Bronchial epithelial cell (primary cell): ENCODE results near the gene FABP3. TPM values are rescaled to one million over a fixed set of nuclear protein-coding genes. Genes with fewer than 3 reads are reported as not detected.

Source experiments
- DNase-seq: peaks from one replicate; pipeline ENCODE4 v3.0.0-alpha.2; 2010; ENCODE audit warnings: low read depth
- FAIRE-seq: peaks from 2 replicates; lab custom pipeline; 2011; peaks lifted over from hg19 to GRCh38; lab: Jason Lieb, UNC
- H3K27me3 ChIP-seq: 2 replicates; pipeline ENCODE4 v1.5.1; 2011; ENCODE audit warnings: low read length; ENCODE audit not compliant: control insufficient read depth, insufficient read depth
- H3K36me3 ChIP-seq: 2 replicates; pipeline ENCODE4 v1.5.1; 2011; ENCODE audit warnings: low read length; ENCODE audit not compliant: control insufficient read depth, insufficient read depth
- H3K4me3 ChIP-seq: 2 replicates; pipeline ENCODE4 v1.5.1; 2011; ENCODE audit warnings: mild to moderate bottlenecking, low read depth, low read length, control low read depth
- total RNA-seq: library from RNA; depleted of rRNA; stranded (reverse); fragments of >200 nt; gene quantifications from 2 replicates; pipeline ENCODE4 v1.2.1, GENCODE V29; 2014
- TF ChIP-seq, protein P1 (sequence below): IDR thresholded peaks from 2 replicates; pipeline ENCODE4 v1.5.1; 2011; ENCODE audit warnings: mild to moderate bottlenecking, moderate library complexity, low read length, control low read depth, inconsistent platforms; ENCODE audit not compliant: insufficient read depth, severe bottlenecking

The FABP3 gene
- total RNA-seq, 1 donor from 2014 or later = 0.79 TPM

DNA sequence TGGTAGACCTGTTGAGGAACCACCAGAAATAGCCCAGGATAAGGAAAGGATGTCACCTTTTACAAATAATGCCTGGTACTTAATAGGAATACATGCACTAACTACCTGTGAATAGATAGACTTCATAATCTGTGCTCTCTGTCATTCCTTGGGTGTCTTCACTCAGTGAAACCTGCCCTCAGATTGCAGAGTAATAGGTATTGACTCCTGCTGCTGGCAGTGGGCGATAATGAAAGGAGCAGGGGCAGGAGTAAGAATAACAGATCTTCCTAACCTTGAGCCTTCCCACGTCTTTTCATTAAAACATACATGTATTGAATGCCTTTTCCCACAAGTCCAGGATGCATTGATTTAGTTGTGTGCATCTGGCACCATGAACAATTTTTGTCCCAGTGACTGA lies 16.4 kb downstream of the FABP3 start:
- FAIRE-seq = no peak
- H3K36me3 ChIP-seq = peaks cover 1% of the 10 kb centered on the region

DNA sequence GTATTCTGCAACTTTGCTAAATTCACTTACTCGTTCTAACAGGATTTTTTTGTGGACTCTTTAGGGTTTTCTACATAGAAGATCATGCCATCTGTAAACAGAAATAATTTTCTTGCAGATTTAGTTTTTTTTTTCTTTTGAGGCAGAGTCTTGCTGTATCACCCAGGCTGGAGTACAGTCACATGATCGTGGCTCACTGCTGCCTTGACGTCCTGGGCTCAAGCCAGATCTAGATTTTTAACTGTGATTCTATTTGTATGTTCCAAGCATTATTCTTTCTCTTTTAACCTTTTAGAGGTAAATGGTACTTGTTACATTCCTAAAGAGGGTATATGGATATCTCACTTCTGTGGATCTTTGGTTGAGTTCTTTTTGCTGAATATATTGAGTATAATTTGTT lies 18.6 kb downstream of the FABP3 start:
- Histone ChIP-seq H3K4me3 (no peak overlapping the region), H3K36me3 (peaks cover 1% of the 10 kb centered on the region), H3K27me3 (no peaks in the 10 kb centered on the region)
- FAIRE-seq (no peak), DNase-seq (no peak)
- TF ChIP-seq, protein P1, sequence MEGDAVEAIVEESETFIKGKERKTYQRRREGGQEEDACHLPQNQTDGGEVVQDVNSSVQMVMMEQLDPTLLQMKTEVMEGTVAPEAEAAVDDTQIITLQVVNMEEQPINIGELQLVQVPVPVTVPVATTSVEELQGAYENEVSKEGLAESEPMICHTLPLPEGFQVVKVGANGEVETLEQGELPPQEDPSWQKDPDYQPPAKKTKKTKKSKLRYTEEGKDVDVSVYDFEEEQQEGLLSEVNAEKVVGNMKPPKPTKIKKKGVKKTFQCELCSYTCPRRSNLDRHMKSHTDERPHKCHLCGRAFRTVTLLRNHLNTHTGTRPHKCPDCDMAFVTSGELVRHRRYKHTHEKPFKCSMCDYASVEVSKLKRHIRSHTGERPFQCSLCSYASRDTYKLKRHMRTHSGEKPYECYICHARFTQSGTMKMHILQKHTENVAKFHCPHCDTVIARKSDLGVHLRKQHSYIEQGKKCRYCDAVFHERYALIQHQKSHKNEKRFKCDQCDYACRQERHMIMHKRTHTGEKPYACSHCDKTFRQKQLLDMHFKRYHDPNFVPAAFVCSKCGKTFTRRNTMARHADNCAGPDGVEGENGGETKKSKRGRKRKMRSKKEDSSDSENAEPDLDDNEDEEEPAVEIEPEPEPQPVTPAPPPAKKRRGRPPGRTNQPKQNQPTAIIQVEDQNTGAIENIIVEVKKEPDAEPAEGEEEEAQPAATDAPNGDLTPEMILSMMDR = no peak

More for the DNA sequence above, 16.4 kb downstream of the FABP3 start:
- no peaks in the 10 kb centered on the region for H3K27me3 ChIP-seq
- no peak overlapping the region for H3K4me3 ChIP-seq
- TF ChIP-seq, protein P1 = no peak
- no peak for DNase-seq

DNA sequence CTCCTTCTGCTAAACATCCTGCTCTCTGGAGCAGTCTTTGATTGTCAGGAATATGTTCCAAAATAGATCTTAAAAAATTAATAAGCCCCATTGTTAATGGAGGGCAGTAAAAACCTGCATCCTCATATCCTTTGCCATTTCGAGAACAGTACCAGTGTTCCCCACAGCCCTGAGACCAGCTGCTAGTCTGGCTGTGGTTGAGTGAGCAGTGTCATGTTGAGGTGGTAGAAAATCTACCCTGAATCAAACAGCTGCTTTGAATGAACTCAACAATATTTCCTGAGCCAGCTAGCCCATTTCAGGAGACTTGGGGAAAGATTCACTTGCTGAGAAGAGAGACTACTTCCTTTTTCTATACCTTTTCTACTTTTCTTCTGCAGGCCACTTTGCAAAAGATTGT lies 24.4 kb downstream of the FABP3 start:
- DNase-seq (no peak), FAIRE-seq (no peak)
- H3K4me3 ChIP-seq = no peak overlapping the region
- peaks cover 5% of the 10 kb centered on the region for H3K36me3 ChIP-seq
- TF ChIP-seq, protein P1 = no peak
- no peaks in the 10 kb centered on the region for H3K27me3 ChIP-seq

DNA sequence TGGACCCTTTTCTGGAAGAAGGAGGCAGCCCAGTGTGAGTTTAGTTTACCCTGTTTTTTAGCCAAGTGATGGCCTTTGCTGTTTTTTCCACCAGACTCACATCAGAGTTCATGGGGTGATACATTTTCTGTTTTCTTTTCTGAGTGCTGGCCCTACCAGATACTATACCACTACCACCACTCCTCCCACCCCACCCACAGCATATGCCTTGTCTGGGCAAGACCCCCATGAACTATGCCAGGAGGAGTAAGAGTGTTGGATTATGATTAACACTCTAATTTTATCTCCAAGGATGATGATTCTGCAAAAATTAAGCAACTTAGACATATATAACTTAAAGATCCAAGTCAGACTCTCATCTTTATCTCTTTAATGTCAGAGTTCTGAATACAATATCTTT lies 26.1 kb downstream of the FABP3 start:
- H3K4me3 ChIP-seq = no peak overlapping the region
- no peaks in the 10 kb centered on the region for H3K27me3 ChIP-seq
- TF ChIP-seq, protein P1 = no peak
- FAIRE-seq = no peak
- DNase-seq = no peak
- peaks cover 5% of the 10 kb centered on the region for H3K36me3 ChIP-seq

DNA sequence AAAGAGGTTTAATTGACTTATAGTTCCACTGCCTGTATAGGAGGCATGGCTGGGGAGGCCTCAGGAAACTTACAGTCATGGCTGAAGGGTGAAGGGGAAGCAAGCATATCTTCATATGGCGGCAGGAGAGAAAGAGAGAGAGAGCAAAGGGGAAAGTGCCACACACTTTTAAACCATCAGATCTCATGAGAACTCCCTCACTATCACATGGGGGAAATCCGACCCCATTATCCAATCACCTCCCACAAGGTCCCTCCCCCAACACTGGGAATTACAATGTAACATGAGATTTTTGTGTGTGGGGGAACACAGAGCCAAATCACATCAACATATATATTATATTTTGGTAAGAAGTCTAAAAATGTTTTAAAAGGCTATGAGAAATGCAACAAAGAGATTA lies 27.2 kb downstream of the FABP3 start:
- Histone ChIP-seq H3K36me3 (peaks cover 5% of the 10 kb centered on the region), H3K27me3 (no peaks in the 10 kb centered on the region), H3K4me3 (no peak overlapping the region)
- no peak for DNase-seq
- TF ChIP-seq, protein P1 = no peak
- no peak for FAIRE-seq

DNA sequence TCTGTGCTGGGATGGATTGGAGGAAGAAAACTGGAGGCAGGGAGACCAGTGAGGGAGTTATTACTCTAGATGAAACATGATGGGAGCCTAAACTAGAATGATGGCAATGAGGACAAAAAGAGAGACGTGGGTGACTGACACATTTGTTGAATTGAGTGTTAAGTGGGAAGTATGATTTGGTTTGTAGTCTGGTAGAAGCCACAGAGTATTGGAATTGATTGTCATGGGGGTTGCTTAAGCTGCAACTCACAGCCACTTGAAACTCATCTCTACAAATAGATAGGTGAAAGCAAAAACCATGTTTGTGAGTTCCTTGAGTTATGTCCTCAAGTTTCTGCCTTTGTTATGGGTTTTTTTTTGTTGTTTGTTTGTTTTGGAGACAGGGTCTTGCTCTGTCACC lies 28.4 kb downstream of the FABP3 start:
- TF ChIP-seq, protein P1 = no peak
- DNase-seq (no peak), FAIRE-seq (no peak)
- Histone ChIP-seq H3K4me3 (no peak overlapping the region), H3K36me3 (peaks cover 5% of the 10 kb centered on the region), H3K27me3 (no peaks in the 10 kb centered on the region)
